HepG2 (cell line): ENCODE measurements around the gene ZNF665. TPM values are rescaled to one million over a fixed set of nuclear protein-coding genes. Genes with fewer than 3 reads are reported as not detected.
"Not testable (repeated sequence)": the region's sequence is repeated elsewhere in the genome, so short reads cannot be mapped to it uniquely, and the experiment has no call there.

Source experiments
- ATAC-seq: fragments of 200-7000 bp; cut with Tn5 transposase; 3 replicates; pipeline ENCODE4 v1.9.1; 2020; ENCODE audit warnings: mild to moderate bottlenecking, moderate library complexity
- BruUV-seq: library from RNA; stranded (reverse); fragments of 400-500 nt; replicated peaks from 2 replicates; lab custom pipeline; 2021; lab: Mats Ljungman, UMichigan
- CTCF ChIA-PET: fragments of 300-600 bp; formaldehyde crosslinking; extraction: SDS; loops from one replicate; lab custom pipeline; 2021; ENCODE audit warnings: low total read pairs, inconsistent platforms, low intra/inter-chr PET ratio; lab: Yijun Ruan, JAX
- POLR2A ChIA-PET: fragments of 350-600 bp; sonication (Branson Sonifier 250); formaldehyde crosslinking; loops from one replicate; lab custom pipeline; 2020; ENCODE audit warnings: antibody characterized with exemption, inconsistent platforms; lab: Yijun Ruan, JAX
- DNase-seq: peaks from one replicate; pipeline ENCODE4 v3.0.0-alpha.2; 2015; ENCODE audit warnings: low spot score
- FAIRE-seq: peaks from 3 replicates; lab custom pipeline; 2011; peaks lifted over from hg19 to GRCh38; lab: Jason Lieb, UNC
- H2AFZ ChIP-seq: one replicate; pipeline ENCODE4 v1.6.1; 2011; ENCODE audit warnings: low read length, inconsistent platforms
- H3K27ac ChIP-seq: fragments of 300-600 bp; 3 replicates; pipeline ENCODE4 v1.8.0; 2011; ENCODE audit warnings: mixed run types, mild to moderate bottlenecking, mixed read lengths, low read length, inconsistent platforms; ENCODE audit not compliant: insufficient read depth; ENCODE audit errors: extremely low read length
- H3K27me3 ChIP-seq, 2 experiments: fragments of 200-600 bp in 1 of 2; 2 replicates in 1 of 2; 3 replicates in 1 of 2; pipeline versions ENCODE4 v1.6.0 to v1.8.0; 2011; ENCODE audit warnings: low read length in 2 of 2, mild to moderate bottlenecking in 2 of 2, moderate library complexity in 2 of 2, inconsistent platforms in 1 of 2; ENCODE audit not compliant: insufficient read depth in 2 of 2, control insufficient read depth in 1 of 2
- H3K36me3 ChIP-seq, 2 experiments: fragments of 200-600 bp in 1 of 2; replicated peaks in 1 of 2; 2 replicates in 1 of 2; 3 replicates in 1 of 2; pipeline versions ENCODE4 v1.5.1 to v1.8.0; 2011; ENCODE audit warnings: low read length in 2 of 2, inconsistent platforms in 1 of 2; ENCODE audit not compliant: insufficient read depth in 2 of 2, control insufficient read depth in 1 of 2
- H3K4me1 ChIP-seq: 2 replicates; pipeline ENCODE4 v1.5.1; 2012; ENCODE audit warnings: low read length, inconsistent platforms; ENCODE audit not compliant: insufficient read depth
- H3K4me2 ChIP-seq: 2 replicates; pipeline ENCODE4 v1.6.0; 2011; ENCODE audit warnings: low read depth, low read length, inconsistent platforms
- H3K4me3 ChIP-seq, 3 experiments: fragments of 200-600 bp in 1 of 3; sonication (generic), shearing (Covaris generic) in 1 of 3; replicated peaks in 1 of 3; 2 replicates each; pipeline ENCODE4 v1.5.1; 2011 to 2016; ENCODE audit warnings: low read length in 3 of 3, inconsistent platforms in 2 of 3, low read depth in 2 of 3, mild to moderate bottlenecking in 2 of 3, control low read depth in 1 of 3, mixed read lengths in 1 of 3; ENCODE audit not compliant: insufficient read depth in 1 of 3
- H3K79me2 ChIP-seq: one replicate; pipeline ENCODE4 v1.6.1; 2011; ENCODE audit warnings: low read length, inconsistent platforms; ENCODE audit not compliant: insufficient read depth
- H3K9ac ChIP-seq: 2 replicates; pipeline ENCODE4 v1.6.0; 2011; ENCODE audit warnings: mild to moderate bottlenecking, low read depth, low read length, inconsistent platforms; ENCODE audit not compliant: insufficient read depth
- H3K9me3 ChIP-seq: 2 replicates; pipeline ENCODE4 v1.5.1; 2012; ENCODE audit warnings: mild to moderate bottlenecking, low read length
- H4K20me1 ChIP-seq: 2 replicates; pipeline ENCODE4 v1.6.0; 2011; ENCODE audit warnings: inconsistent platforms, mild to moderate bottlenecking, low read length, moderate library complexity; ENCODE audit not compliant: insufficient read depth
- ARHGAP35 ChIP-seq: sonication (generic); formaldehyde crosslinking; IDR thresholded peaks from 2 replicates; pipeline ENCODE4 v1.9.0; 2022; ENCODE audit warnings: mild to moderate bottlenecking, inconsistent platforms, moderate library complexity, missing genetic modification reagents, borderline replicate concordance
- EED ChIP-seq: sonication (generic); formaldehyde crosslinking; IDR thresholded peaks from 2 replicates; pipeline ENCODE4 v1.5.0; 2020; ENCODE audit warnings: mild to moderate bottlenecking, missing genetic modification reagents
- HES4 ChIP-seq: sonication (generic); formaldehyde crosslinking; IDR thresholded peaks from 2 replicates; pipeline ENCODE4 v1.9.0; 2021; ENCODE audit warnings: mild to moderate bottlenecking, missing genetic modification reagents, borderline replicate concordance
- JARID2 ChIP-seq: sonication (generic); formaldehyde crosslinking; IDR thresholded peaks from 2 replicates; pipeline ENCODE4 v1.8.1; 2023; ENCODE audit warnings: missing genetic modification reagents, inconsistent platforms; ENCODE audit not compliant: insufficient replicate concordance
- MTF1 ChIP-seq: sonication (generic); formaldehyde crosslinking; IDR thresholded peaks from 2 replicates; pipeline ENCODE4 v1.5.0; 2020; ENCODE audit warnings: missing genetic modification reagents
- NR1H2 ChIP-seq: sonication (generic); formaldehyde crosslinking; IDR thresholded peaks from 2 replicates; pipeline ENCODE4 v1.8.1; 2022; ENCODE audit warnings: low read depth, missing genetic modification reagents, borderline replicate concordance
- PTBP1 ChIP-seq: fragments of 200-400 bp; formaldehyde crosslinking; IDR thresholded peaks from 2 replicates; pipeline ENCODE4 v1.6.1; 2018; ENCODE audit warnings: low read length, low read depth; ENCODE audit not compliant: poor library complexity, severe bottlenecking
- RBM22 ChIP-seq: fragments of 200-400 bp; formaldehyde crosslinking; optimal IDR thresholded peaks from 2 replicates; pipeline ENCODE3; 2017; ENCODE audit warnings: mild to moderate bottlenecking, low read length, moderate library complexity
- TCF7 ChIP-seq: sonication (generic); IDR thresholded peaks from 2 replicates; pipeline ENCODE4 v1.6.1; 2016; ENCODE audit warnings: antibody characterized with exemption, low read depth
- ZFP91 ChIP-seq: sonication (generic); formaldehyde crosslinking; IDR thresholded peaks from 2 replicates; pipeline ENCODE4 v1.9.0; 2022; ENCODE audit warnings: missing genetic modification reagents, mild to moderate bottlenecking, borderline replicate concordance
- ZNF256 ChIP-seq: sonication (generic); formaldehyde crosslinking; conservative IDR thresholded peaks from 2 replicates; pipeline ENCODE4 v1.4.0; 2020; ENCODE audit warnings: missing genetic modification reagents
- ZNF382 ChIP-seq: sonication (generic); formaldehyde crosslinking; IDR thresholded peaks from 2 replicates; pipeline ENCODE4 v1.5.0; 2020; ENCODE audit warnings: missing genetic modification reagents, mild to moderate bottlenecking, borderline replicate concordance
- ZNF740 ChIP-seq: sonication (generic); formaldehyde crosslinking; IDR thresholded peaks from 2 replicates; pipeline ENCODE4 v1.4.0; 2020; ENCODE audit warnings: missing genetic modification reagents
- ZNF839 ChIP-seq: sonication (generic); formaldehyde crosslinking; IDR thresholded peaks from 2 replicates; pipeline ENCODE4 v1.4.0; 2020; ENCODE audit warnings: missing genetic modification reagents, mild to moderate bottlenecking, borderline replicate concordance
- WGBS: methylation state at CpG from one replicate; pipeline ENCODE4 v1.1.6; 2017; ENCODE audit warnings: low lambda C conversion rate; 5-methylcytosine and 5-hydroxymethylcytosine counted together
- in situ Hi-C: cut with HindIII; loops from 2 replicates; pipeline ENCODE4 v1.10.0; 2017; ENCODE audit warnings: low pct_unique_long_range_greater_than_20kb; ENCODE audit not compliant: extremely low pct_ligation_motif_present
- intact Hi-C: fragments of 100-400 bp; cut with micrococcal nuclease; formaldehyde crosslinking; loops from one replicate; pipeline ENCODE4 v1.10.0; 2022; ENCODE audit not compliant: unreplicated experiment
- polyA plus RNA-seq, 8 experiments: library from polyadenylated mRNA; depleted of rRNA in 3 of 8; stranded (reverse) in 7 of 8; unstranded in 1 of 8; fragments of >200 nt; fragmentation: Illumina TruSeq in 4 of 8; extraction: Trizol in 4 of 8; gene quantifications; 2 replicates each; pipeline versions ENCODE4 v1.2.1 to v1.2.3, GENCODE V29; 2011 to 2016; ENCODE audit warnings: low read depth in 4 of 8, missing spikeins in 1 of 8, mixed read lengths in 1 of 8; ENCODE audit not compliant: insufficient read depth in 1 of 8
- total RNA-seq, 5 experiments: library from RNA; depleted of rRNA; stranded (reverse); fragments of >200 nt; fragmentation: Illumina TruSeq; extraction: Trizol; gene quantifications; 2 replicates each; pipeline ENCODE4 v1.2.3, GENCODE V29; 2016; ENCODE audit warnings: low read depth in 1 of 5

Gene ZNF665
- total and polyA plus RNA-seq, 2 of the 13 experiments (the other 11 are each of a cell fraction or from before 2014, with no cell fraction given): 0.45 to 0.49 TPM

- intact Hi-C loops (no loop called here), in situ Hi-C loops (no loop called here)
- no peaks in the 10 kb centered on the region for H3K27me3 ChIP-seq
- H3K4me3 ChIP-seq: no peak overlapping the region
- no peak overlapping the region for H3K27ac ChIP-seq
- H3K9me3 ChIP-seq: peaks cover 74% of the 10 kb centered on the region
- no peaks in the 10 kb centered on the region for H3K36me3 ChIP-seq
- FAIRE-seq (no peak), ATAC-seq (no peak), DNase-seq (no peak)
- no peak overlapping the region for H3K4me2 ChIP-seq
- BruUV-seq: no TSS peak
- H4K20me1 ChIP-seq: no peaks in the 10 kb centered on the region
- no peak for TF ChIP-seq ZNF256 (CRISPR knock-in tag)
- no peak for TF ChIP-seq RBM22
- no peak for TF ChIP-seq EED (CRISPR knock-in tag)
- no peak for TF ChIP-seq ZNF740 (CRISPR knock-in tag)
- no peak for TF ChIP-seq NR1H2 (CRISPR knock-in tag)
- no peak for TF ChIP-seq TCF7
- TF ChIP-seq ZNF382 (CRISPR knock-in tag): no peak
- TF ChIP-seq ZNF839 (CRISPR knock-in tag): no peak
- TF ChIP-seq ZFP91 (CRISPR knock-in tag): no peak
- TF ChIP-seq PTBP1: no peak
- TF ChIP-seq JARID2 (CRISPR knock-in tag): no peak
- TF ChIP-seq HES4 (CRISPR knock-in tag): no peak
- TF ChIP-seq MTF1 (CRISPR knock-in tag): no peak
- TF ChIP-seq ARHGAP35 (CRISPR knock-in tag): no peak
- H3K4me1 ChIP-seq: no peaks in the 10 kb centered on the region
- H3K79me2 ChIP-seq: no peaks in the 10 kb centered on the region
- ChIA-PET CTCF (no interaction called here), POLR2A (no interaction called here)
- no peak overlapping the region for H2AFZ ChIP-seq
- WGBS: 74% methylated on average over 20 of the region's 20 CpGs
- no peak overlapping the region for H3K9ac ChIP-seq
Observed at GRCh38 chr19:53224606-53225005, 31.4 kb upstream of the ZNF665 start.

- H3K9ac ChIP-seq, in situ Hi-C loops, H4K20me1 ChIP-seq, intact Hi-C loops, H3K4me2 ChIP-seq, BruUV-seq, DNase-seq, H3K27ac ChIP-seq, H3K4me1 ChIP-seq, H2AFZ ChIP-seq, H3K27me3 ChIP-seq, H3K36me3 ChIP-seq, ATAC-seq, CTCF ChIA-PET, H3K4me3 ChIP-seq, POLR2A ChIA-PET, FAIRE-seq, H3K79me2 ChIP-seq: not testable (repeated sequence)
- peaks cover 73% of the 10 kb centered on the region for H3K9me3 ChIP-seq
- no CpG with 5 or more reads among the region's 28 CpGs for WGBS
Observed at GRCh38 chr19:53222716-53223115, 29.6 kb upstream of the ZNF665 start.
